GM12892 (cell line): Measurements from ENCODE around the gene USP11.

Source experiments
- POLR2A ChIP-seq: IDR thresholded peaks from 2 replicates; pipeline ENCODE4 v1.6.1; 2011; ENCODE audit warnings: low read depth, low read length, control low read depth
- TAF1 ChIP-seq: IDR thresholded peaks from 2 replicates; pipeline ENCODE4 v1.6.1; 2011; ENCODE audit warnings: low read depth, mild to moderate bottlenecking, control low read depth, low read length, borderline replicate concordance

DNA sequence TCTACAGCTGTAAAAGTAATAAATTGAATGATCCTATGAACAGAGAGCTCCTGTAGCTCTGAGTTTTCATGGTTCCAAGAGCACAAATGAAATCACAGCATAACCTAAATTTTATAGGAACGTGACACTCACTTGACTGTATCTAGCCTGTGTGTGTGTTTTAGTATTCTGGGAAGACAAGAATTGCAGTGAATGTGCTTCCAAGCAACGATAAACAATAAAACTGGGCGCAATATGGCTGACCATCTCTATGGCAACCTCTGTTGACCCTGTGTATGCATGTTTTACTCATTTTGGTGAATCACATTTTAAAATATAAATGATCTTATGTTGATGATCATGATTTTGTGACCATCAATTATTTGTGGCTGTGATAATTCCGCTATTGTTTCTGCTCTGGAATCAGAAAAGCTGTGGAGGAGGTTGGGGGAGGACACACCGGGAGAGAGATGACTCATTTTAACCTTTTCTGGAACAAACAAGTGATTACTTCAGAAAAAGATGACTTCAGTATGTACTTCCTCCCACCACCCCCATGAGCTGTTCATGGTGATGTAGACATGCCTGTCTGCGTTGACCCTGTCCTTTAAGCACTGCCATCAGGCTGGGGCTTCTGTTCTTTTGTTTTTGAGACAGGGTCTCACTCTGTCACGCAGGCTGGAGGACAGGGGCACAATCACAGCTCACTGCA, 31.8 kb downstream of the USP11 start:
- TF ChIP-seq POLR2A: no peak
- no peak for TF ChIP-seq TAF1
